Measurements from ENCODE around the gene PLEK.

GRCh38 chr2:68316111-68316510, 49.0 kb upstream of the PLEK start:
- TF ChIP-seq CTCF (IDR thresholded peaks at IDR 0.05) (no peak), POLR2A (IDR thresholded peaks at IDR 0.05) (no peak), POLR2AphosphoS5 (IDR thresholded peaks at IDR 0.05) (no peak)
